GM18520 (cell line): Measurements from ENCODE around the gene TAPBPL.
A peak's percentile ranks its signal among the peaks of the same experiment; 100 is the strongest.
"Not testable (repeated sequence)": the region's sequence is repeated elsewhere in the genome, so short reads cannot be mapped to it uniquely, and the experiment has no call there.

Source experiments
- ATAC-seq: cut with Tn5 transposase; IDR thresholded peaks from one replicate; pipeline ENCODE4 v1.9.1; 2021; ENCODE audit not compliant: unreplicated experiment

The TAPBPL gene

DNA sequence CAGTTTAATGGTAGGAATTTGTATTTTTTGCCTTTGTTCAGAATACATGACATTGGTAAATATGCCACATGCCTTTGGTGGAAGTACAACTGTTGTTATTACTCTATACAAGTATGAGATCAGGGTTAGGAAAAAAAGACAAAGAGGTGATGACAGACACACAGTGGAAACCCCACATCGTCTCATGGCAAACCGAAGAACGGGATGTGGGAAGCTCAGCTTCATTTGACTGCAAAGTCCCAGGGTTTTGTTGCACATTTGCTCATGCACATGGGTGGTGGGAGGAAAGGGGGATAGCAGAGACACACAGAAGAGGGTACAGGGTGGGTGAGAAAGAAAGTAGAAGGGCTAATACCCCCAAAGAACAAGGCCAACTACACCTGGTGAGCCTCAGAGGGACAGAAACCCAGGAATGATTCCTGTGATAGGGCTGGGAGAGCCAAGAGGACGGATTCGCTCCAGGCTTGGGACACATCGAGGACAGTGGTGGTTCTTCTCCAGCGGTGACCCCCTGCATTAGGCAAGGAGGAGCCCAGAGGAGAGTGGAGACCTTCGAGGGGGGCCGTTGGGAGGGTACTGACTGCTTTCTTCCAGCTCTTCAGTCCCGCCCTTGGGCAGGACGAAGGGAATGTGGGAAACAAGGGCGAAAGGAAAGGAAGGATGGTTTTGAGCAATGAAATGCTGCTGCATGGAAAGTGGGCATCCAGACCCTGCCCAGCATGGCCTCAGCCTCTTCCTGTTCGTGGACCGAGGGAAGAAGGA lies 10.6 kb downstream of the TAPBPL start:
- ATAC-seq: no peak

GRCh38 chr12:6463216-6463615 lies 11.4 kb downstream of the TAPBPL start:
- no peak for ATAC-seq

- ATAC-seq: no peak
These were observed 12.0 kb downstream of the TAPBPL start for GRCh38 chr12:6463858-6464257.

DNA sequence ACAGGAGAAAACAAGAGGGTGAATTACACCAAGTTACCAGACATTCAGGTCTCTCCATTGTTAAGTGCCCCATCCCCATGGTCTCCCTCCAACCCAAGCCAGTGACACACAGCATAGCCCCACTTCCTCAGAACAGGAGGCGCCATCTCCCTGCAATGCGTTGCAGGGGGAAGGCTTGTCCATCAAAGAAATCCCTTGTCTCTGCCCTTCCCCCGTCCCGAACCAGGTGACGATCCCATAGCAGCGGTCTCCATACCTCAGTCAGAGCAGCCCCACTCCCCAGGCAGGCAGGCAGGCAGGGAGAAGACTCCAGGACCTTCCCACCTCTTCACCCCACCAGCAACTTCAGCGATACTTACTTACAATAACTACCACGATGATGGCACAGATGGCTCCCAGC lies 12.7 kb downstream of the TAPBPL start:
- no peak for ATAC-seq

DNA sequence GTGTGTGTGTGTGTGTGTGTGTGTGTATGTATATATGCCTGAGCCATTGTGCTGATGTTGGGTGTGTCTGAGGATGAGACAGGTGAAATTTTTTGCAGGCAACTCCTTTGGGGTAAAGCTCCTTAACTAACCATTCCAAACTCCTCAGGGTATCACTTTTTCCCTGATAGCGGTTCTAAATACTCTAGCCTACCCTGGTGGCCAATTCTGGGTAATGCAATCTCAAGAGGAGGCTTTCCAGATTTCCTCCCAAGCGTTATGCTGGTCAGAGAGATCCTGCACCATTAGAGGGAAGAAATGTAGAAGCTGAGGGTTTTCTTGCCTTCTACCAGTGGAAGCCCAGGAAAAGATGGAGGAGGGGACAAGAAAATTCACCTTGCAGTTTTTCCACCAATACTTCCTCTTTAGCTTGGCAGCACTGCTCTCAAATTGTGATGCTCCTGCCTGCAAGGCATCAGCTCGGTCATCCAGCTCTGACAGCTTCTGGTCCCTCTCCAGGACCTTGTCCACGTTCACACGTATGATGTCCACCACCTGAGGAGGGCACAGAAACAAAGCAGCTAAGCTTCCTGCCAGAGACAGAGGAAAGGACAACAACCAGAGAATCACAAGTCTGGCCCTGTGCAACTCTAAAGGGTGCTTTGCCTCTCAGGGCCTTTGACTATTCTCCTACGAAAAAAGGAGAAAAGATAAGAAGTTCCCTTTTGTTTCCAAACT lies 13.8 kb downstream of the TAPBPL start:
- ATAC-seq: no peak

DNA sequence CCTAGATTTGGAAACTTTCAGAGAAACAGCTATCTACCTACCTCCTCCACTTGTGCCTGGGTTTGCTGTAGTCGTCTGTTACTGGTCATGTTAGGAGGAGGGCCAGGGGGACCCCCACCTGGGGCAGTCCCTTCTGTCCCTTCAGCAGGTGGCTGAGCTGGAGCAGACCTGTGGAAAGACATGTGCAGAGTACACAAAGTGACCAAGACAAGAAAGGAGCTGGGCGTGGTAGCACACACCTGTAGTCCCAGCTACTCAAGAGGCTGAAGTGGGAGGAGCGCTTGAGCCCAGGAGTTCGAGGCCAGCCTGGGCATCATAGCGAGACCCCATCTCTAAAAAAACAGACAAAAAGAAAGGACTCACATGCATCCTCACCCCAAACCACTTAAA lies 14.3 kb downstream of the TAPBPL start:
- no peak for ATAC-seq

DNA sequence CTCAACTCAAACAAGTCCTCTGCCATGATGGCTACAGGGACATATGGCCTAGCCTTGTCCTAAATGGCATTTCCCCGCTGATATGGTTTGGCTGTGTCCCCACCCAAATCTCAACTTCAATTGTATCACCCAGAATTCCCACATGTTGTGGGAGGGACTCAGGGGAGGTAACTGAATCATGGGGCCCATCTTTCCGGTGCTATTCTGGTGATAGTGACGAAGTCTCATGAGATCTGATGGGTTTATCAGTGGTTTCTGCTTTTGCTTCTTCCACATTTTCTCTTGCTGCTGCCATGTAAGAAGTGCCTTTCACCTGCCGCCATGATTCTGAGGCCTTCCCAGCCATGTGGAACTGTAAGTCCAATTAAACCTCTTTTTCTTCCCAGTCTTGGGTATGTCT lies 14.9 kb downstream of the TAPBPL start:
- ATAC-seq: not testable (repeated sequence)

GRCh38 chr12:6467571-6468282 lies 15.9 kb downstream of the TAPBPL start:
- ATAC-seq: not testable (repeated sequence)

DNA sequence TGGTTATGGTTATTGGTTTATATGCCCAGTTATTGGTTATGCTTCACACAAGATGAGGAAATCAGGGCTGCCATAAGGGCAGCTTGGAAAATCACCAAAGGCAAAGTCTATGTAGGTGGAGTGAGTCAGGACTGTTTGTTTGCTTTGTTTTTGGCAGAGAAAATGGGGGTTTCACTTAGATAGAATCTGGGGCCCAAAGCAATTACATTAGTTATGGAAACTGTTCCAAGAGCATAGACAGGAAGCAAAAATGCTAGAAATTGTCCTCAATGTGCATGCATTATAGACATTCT lies 16.4 kb downstream of the TAPBPL start:
- ATAC-seq: no peak

GRCh38 chr12:6469092-6469491 lies 17.2 kb downstream of the TAPBPL start:
- no peak for ATAC-seq

DNA sequence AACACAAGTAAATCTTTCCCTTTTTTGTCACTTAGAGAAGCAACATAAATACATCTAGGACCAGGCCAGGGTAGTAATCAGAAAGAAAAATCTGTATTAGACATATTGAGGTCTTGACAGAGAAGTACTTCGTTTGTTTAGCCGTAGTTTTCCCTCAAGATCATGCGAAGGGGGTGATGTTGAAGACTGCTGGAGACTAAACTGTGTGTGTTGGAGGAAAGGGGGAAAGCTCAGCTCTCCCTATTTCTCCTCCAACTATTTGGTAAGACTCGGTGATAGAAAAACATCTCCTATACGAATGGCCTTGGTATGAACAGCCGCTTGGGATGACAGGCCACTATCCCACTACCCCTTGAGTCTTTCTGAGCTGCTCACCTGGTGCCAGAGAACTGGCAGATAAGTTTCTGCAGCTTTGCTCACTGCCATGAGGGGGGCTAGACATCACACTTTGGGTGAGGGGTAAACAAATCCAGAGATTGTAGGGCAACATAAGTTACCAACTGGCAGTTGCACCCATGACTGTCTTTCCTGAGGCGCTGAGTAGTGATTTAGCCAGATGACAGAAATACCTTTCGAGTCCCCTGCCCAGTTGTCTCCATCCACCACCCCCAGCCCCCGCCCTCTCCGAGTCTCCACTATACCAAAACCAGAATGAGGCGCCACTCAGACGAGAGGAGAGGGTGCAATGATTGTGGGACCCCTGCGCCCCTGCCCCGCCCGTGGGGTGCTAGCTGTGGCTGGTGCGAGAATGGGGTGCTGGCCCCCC lies 17.9 kb downstream of the TAPBPL start:
- no peak for ATAC-seq

GRCh38 chr12:6470375-6471163 lies 18.7 kb downstream of the TAPBPL start, which contains the start of gene VAMP1:
TSS of gene VAMP1 (minus strand) at chr12:6470677. CDS start at chr12:6470531, 146 bp downstream.
- peak; percentile 71 for ATAC-seq

DNA sequence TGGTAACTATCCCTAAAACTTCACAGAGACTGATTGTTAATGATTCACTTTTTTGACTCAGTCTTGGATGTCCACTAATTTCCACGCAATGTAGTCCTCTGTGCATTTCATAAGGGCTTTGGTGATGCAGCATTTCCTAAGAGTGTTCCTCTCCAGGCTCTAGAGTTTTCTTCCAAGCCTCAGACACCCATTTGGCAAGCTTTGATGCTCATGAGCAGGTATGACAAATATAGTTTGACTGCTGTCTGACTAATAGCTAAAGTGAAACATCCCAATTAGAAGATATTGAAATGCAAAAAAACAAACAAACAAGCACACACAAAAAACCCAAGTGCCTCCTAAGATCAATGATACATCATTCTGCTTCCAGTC lies 20.1 kb downstream of the TAPBPL start:
- ATAC-seq: no peak

DNA sequence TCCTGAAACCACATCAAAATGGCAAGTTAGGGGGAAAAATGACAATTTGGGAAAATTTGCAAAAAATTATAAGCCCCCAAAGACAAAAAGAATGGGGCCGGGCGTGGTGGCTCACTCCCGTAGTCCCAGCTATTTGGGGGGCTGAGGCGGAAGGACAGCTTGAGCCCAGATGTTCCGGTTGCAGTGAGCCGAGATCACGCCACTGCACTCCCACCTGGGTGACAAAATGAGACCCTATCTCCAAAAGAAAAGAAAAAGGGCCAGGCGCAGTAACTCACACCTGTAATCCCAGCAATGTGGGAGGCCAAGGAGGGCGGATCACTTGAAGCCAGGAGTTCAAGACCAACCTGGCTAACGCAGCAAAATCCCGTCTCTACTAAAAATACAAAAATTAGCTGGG lies 20.6 kb downstream of the TAPBPL start:
- no peak for ATAC-seq

DNA sequence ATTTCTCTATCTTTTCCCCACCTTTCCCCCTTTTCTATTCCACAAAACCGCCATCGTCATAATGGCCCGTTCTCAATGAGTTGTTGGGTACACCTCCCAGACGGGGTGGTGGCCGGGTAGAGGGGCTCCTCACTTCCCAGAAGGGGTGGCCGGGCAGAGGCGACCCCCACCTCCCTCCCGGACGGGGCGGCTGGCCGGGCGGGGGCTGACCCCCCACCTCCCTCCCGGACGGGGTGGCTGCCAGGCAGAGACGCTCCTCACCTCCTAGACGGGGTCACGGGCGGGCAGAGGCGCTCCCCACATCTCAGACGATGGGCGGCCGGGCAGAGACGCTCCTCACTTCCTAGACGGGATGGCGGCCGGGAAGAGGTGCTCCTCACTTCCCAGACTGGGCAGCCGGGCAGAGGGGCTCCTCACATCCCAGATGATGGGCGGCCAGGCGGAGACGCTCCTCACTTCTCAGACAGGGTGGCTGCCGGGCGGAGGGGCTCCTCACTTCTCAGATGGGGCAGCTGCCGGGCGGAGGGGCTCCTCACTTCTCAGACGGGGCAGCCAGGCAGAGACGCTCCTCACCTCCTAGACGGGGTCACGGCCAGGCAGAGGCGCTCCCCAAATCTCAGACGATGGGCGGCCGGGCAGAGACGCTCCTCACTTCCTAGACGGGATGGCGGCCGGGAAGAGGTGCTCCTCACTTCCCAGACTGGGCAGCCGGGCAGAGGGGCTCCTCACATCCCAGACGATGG lies 23.6 kb downstream of the TAPBPL start:
- ATAC-seq: not testable (repeated sequence)

- no peak for ATAC-seq
These were observed 24.6 kb downstream of the TAPBPL start for GRCh38 chr12:6476489-6476888.

- ATAC-seq: not testable (repeated sequence)
These were observed 25.9 kb downstream of the TAPBPL start for GRCh38 chr12:6477601-6478377.

- ATAC-seq: no peak
These were observed 26.6 kb downstream of the TAPBPL start for GRCh38 chr12:6478416-6478815.

DNA sequence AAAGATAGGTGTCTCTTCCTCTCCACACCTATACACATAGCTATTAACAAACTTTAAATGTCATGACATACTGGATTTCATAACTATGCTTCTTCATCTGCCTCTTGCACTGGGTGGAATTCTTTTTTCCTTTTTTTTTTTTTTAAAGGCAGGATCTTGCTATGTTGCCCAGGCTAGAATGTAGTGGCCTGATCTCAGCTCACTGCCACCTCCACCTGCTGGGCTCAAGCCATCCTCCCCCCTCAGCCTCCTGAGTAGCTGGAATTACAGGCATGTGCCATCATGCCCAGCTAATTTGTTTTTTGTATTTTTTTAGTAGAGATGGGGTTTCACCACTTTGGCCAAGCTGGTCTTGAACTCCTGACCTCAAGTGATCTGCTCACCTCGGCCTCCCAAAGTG lies 36.4 kb downstream of the TAPBPL start:
- ATAC-seq: no peak
